Right atrium auricular region (tissue), 2 donors: ENCODE data around the gene CIC. TPM values are rescaled to one million over a fixed set of nuclear protein-coding genes. Genes with fewer than 3 reads are reported as not detected.

Source experiments
- DNase-seq: peaks from one replicate; pipeline ENCODE4 v3.0.0-alpha.2; 2019; ENCODE audit warnings: low spot score
- H3K27ac ChIP-seq, 2 donors: fragments of 200-600 bp; sonication (generic); 1 replicate in 1 of 2; 2 replicates in 1 of 2; pipeline ENCODE4 v1.5.1; 2016 to 2019
- H3K27me3 ChIP-seq, 2 donors: fragments of 200-600 bp; sonication (generic); one replicate each; pipeline versions ENCODE4 v1.5.1 to v1.6.0; 2017 to 2019
- H3K36me3 ChIP-seq: fragments of 200-600 bp; sonication (generic); one replicate; pipeline ENCODE4 v1.5.1; 2016
- H3K4me1 ChIP-seq, 2 donors: fragments of 200-600 bp; sonication (generic); one replicate each; pipeline versions ENCODE4 v1.5.1 to v1.6.0; 2017 to 2019
- H3K4me3 ChIP-seq, 2 donors: fragments of 200-600 bp; sonication (generic); 1 replicate in 1 of 2; 2 replicates in 1 of 2; pipeline ENCODE4 v1.5.1; 2017 to 2019; ENCODE audit warnings: mild to moderate bottlenecking in 1 of 2, moderate library complexity in 1 of 2
- H3K9me3 ChIP-seq, 2 donors: fragments of 200-600 bp; sonication (generic); one replicate each; pipeline ENCODE4 v1.5.1; 2019
- total RNA-seq, 2 donors: library from RNA; depleted of rRNA; stranded (reverse); fragments of >200 nt; gene quantifications; one replicate each; pipeline ENCODE4 v1.1.0, GENCODE V29; 2016
- TF ChIP-seq, protein P1 (sequence below), 2 donors: fragments of 200-600 bp; sonication (generic); IDR thresholded peaks; one replicate each; pipeline ENCODE4 v1.5.1; 2019; ENCODE audit warnings: antibody characterized with exemption in 2 of 2

The CIC gene
- total RNA-seq, 2 donors from 2014 or later: 27.4 to 53.5 TPM

DNA sequence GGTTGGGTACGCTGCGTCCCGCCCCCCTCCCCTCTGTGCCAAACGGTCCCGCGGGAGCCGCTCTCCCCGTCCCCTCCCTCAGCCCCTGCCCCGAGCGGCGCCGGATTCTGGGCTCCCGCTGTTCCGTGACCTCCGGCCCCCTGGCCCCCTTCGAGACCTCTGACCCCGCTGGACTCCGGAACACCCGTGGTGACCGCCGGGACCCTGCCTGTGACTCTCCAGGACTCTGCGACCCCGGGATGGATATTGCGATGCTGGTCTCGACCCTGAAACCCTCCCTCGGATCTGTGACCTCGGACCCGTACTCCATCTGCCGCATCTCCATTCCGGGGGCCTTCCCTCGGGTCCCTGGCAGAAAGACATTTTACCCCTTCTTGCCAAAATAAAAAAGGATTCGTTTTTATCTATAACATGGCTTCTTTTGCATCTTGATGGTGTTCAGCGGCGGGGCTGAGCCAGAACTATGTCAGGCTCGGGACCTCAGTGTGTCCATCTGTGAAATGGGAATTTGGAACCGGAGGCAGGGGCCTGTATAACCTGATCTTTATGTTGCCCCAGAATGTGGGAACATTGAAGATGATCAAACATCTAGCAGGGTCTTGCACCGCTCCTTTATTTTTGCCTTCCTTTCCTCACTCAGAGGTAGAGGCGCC lies 55.7 kb downstream of the CIC start:
- H3K9me3 ChIP-seq: no peaks in the 10 kb centered on the region
- peak overlapping the region; percentile 78 to 79 for H3K4me3 ChIP-seq
- H3K27me3 ChIP-seq: peaks cover 10 to 23% of the 10 kb centered on the region in 2 donors
- H3K4me1 ChIP-seq: peaks cover 0 to 41% of the 10 kb centered on the region in 2 donors
- TF ChIP-seq, protein P1, sequence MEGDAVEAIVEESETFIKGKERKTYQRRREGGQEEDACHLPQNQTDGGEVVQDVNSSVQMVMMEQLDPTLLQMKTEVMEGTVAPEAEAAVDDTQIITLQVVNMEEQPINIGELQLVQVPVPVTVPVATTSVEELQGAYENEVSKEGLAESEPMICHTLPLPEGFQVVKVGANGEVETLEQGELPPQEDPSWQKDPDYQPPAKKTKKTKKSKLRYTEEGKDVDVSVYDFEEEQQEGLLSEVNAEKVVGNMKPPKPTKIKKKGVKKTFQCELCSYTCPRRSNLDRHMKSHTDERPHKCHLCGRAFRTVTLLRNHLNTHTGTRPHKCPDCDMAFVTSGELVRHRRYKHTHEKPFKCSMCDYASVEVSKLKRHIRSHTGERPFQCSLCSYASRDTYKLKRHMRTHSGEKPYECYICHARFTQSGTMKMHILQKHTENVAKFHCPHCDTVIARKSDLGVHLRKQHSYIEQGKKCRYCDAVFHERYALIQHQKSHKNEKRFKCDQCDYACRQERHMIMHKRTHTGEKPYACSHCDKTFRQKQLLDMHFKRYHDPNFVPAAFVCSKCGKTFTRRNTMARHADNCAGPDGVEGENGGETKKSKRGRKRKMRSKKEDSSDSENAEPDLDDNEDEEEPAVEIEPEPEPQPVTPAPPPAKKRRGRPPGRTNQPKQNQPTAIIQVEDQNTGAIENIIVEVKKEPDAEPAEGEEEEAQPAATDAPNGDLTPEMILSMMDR (IDR thresholded peaks at IDR 0.05): no peak
- H3K27ac ChIP-seq: no peak overlapping the region
- no peak for DNase-seq
- no peaks in the 10 kb centered on the region for H3K36me3 ChIP-seq

GRCh38 chr19:42325308-42325895 lies 56.4 kb downstream of the CIC start, which contains the start of gene MEGF8:
MEGF8 (plus strand) TSS chr19:42325635; CDS start chr19:42326244, 609 bp downstream.
- H3K4me1 ChIP-seq: peaks cover 0 to 41% of the 10 kb centered on the region in 2 donors
- peaks cover 10 to 23% of the 10 kb centered on the region in 2 donors for H3K27me3 ChIP-seq
- H3K27ac ChIP-seq: peak within 1 kb of the TSS; percentile 79 to 86
- DNase-seq: peak; percentile 97
- no peaks in the 10 kb centered on the region for H3K36me3 ChIP-seq
- no peaks in the 10 kb centered on the region for H3K9me3 ChIP-seq
- TF ChIP-seq, protein P1 (IDR thresholded peaks at IDR 0.05): peak; percentile 60 to 87
- peak within 1 kb of the TSS; percentile 78 to 79 for H3K4me3 ChIP-seq

GRCh38 chr19:42325896-42326771 lies 57.1 kb downstream of the CIC start:
- no peaks in the 10 kb centered on the region for H3K36me3 ChIP-seq
- DNase-seq: peak; percentile 61
- TF ChIP-seq, protein P1 (IDR thresholded peaks at IDR 0.05): no peak
- peaks cover 10 to 23% of the 10 kb centered on the region in 2 donors for H3K27me3 ChIP-seq
- H3K4me1 ChIP-seq: peaks cover 0 to 41% of the 10 kb centered on the region in 2 donors
- no peaks in the 10 kb centered on the region for H3K9me3 ChIP-seq
- peak overlapping the region; percentile 79 to 86 for H3K27ac ChIP-seq
- peak overlapping the region; percentile 78 to 79 for H3K4me3 ChIP-seq

- TF ChIP-seq, protein P1 (IDR thresholded peaks at IDR 0.05): no peak
- H3K9me3 ChIP-seq: no peaks in the 10 kb centered on the region
- H3K27me3 ChIP-seq: peaks cover 10 to 23% of the 10 kb centered on the region in 2 donors
- H3K27ac ChIP-seq: no peak overlapping the region
- H3K4me3 ChIP-seq: no peak overlapping the region
- DNase-seq: no peak
- H3K36me3 ChIP-seq: no peaks in the 10 kb centered on the region
- peaks cover 0 to 41% of the 10 kb centered on the region in 2 donors for H3K4me1 ChIP-seq
Observed at GRCh38 chr19:42326969-42327368, 57.9 kb downstream of the CIC start.

GRCh38 chr19:42327381-42327780 lies 58.3 kb downstream of the CIC start:
- H3K9me3 ChIP-seq: no peaks in the 10 kb centered on the region
- H3K27me3 ChIP-seq: peaks cover 10 to 23% of the 10 kb centered on the region in 2 donors
- TF ChIP-seq, protein P1 (IDR thresholded peaks at IDR 0.05): no peak
- H3K27ac ChIP-seq: no peak overlapping the region
- H3K4me1 ChIP-seq: peaks cover 0 to 41% of the 10 kb centered on the region in 2 donors
- no peak for DNase-seq
- no peaks in the 10 kb centered on the region for H3K36me3 ChIP-seq
- no peak overlapping the region for H3K4me3 ChIP-seq
